Activated CD8-positive, alpha-beta T cell treated with anti-CD3 and anti-CD28 coated beads for 36 hours (primary cell): ENCODE measurements around the gene CPNE2. TPM values are rescaled to one million over a fixed set of nuclear protein-coding genes. Genes with fewer than 3 reads are reported as not detected.
A peak's percentile ranks its signal among the peaks of the same experiment; 100 is the strongest.

Source experiments
- ATAC-seq: fragments of 200-7000 bp; cut with Tn5 transposase; one replicate; pipeline ENCODE4 v1.10.0; 2021; ENCODE audit warnings: mild to moderate bottlenecking, moderate library complexity
- CTCF ChIA-PET: fragments of 350-600 bp; sonication (Branson Sonifier 250); formaldehyde crosslinking; loops from one replicate; lab custom pipeline; 2021; ENCODE audit warnings: antibody characterized with exemption; lab: Charles Lee
- POLR2A ChIA-PET: fragments of 350-600 bp; sonication (Branson Sonifier 250); formaldehyde crosslinking; loops from one replicate; lab custom pipeline; 2021; ENCODE audit warnings: antibody characterized with exemption; lab: Charles Lee
- DNase-seq: peaks from one replicate; pipeline ENCODE4 v3.0.0-alpha.2; 2020
- H3K27ac Mint-ChIP-seq: one replicate; pipeline ENCODE4 v1.8.0; 2021; ENCODE audit warnings: mild to moderate bottlenecking, mixed read lengths
- H3K27me3 Mint-ChIP-seq: one replicate; pipeline ENCODE4 v1.8.0; 2021; ENCODE audit warnings: mixed read lengths
- H3K36me3 Mint-ChIP-seq: one replicate; pipeline ENCODE4 v1.8.0; 2021; ENCODE audit warnings: low read depth, mixed read lengths
- H3K4me1 Mint-ChIP-seq: one replicate; pipeline ENCODE4 v1.8.0; 2021; ENCODE audit warnings: low read depth, mixed read lengths
- H3K4me3 Mint-ChIP-seq: one replicate; pipeline ENCODE4 v1.8.0; 2021; ENCODE audit warnings: mild to moderate bottlenecking, moderate library complexity, mixed read lengths
- H3K9me3 Mint-ChIP-seq: one replicate; pipeline ENCODE4 v1.8.0; 2021; ENCODE audit warnings: mixed read lengths
- intact Hi-C: fragments of 100-400 bp; cut with micrococcal nuclease; formaldehyde crosslinking; loops from one replicate; pipeline ENCODE4 v1.10.0; 2022
- total RNA-seq, 2 experiments: library from RNA; stranded (reverse); gene quantifications; one replicate each; pipeline ENCODE4 v1.2.3, GENCODE V29; 2021
- TF ChIP-seq, protein P1 (sequence below): fragments of 200-600 bp; IDR thresholded peaks from one replicate; pipeline ENCODE4 v1.8.0; 2022; ENCODE audit warnings: antibody characterized with exemption, mild to moderate bottlenecking

Gene CPNE2
- total RNA-seq, 2 experiments from 2014 or later, result 18.6 to 20.6 TPM

GRCh38 chr16:57087003-57087402 lies 5.4 kb upstream of the CPNE2 start:
- intact Hi-C loops, result loop anchor here (10.0 kb wide), 1 partner anchor 208 kb away; no protein-coding TSS in a partner anchor
- Mint-ChIP-seq H3K4me3 (no peak overlapping the region), H3K36me3 (peaks cover 5% of the 10 kb centered on the region), H3K9me3 (no peaks in the 10 kb centered on the region), H3K4me1 (peaks cover 18% of the 10 kb centered on the region), H3K27me3 (peaks cover 6% of the 10 kb centered on the region), H3K27ac (no peak overlapping the region)
- no peak for ATAC-seq
- POLR2A ChIA-PET, result interaction anchor here (0.6 to 1.7 kb wide), 5 partner anchors 9 to 404 kb away, joined by 3 to 6 read pairs (median 3); partner anchors contain the start of gene MT1X
- no peak for DNase-seq
- CTCF ChIA-PET, result interaction anchor here (1.7 to 10.1 kb wide), 3 partner anchors 10 to 213 kb away, joined by 4 to 114 read pairs (median 92); partner anchors contain the start of gene CPNE2
- TF ChIP-seq, protein P1, sequence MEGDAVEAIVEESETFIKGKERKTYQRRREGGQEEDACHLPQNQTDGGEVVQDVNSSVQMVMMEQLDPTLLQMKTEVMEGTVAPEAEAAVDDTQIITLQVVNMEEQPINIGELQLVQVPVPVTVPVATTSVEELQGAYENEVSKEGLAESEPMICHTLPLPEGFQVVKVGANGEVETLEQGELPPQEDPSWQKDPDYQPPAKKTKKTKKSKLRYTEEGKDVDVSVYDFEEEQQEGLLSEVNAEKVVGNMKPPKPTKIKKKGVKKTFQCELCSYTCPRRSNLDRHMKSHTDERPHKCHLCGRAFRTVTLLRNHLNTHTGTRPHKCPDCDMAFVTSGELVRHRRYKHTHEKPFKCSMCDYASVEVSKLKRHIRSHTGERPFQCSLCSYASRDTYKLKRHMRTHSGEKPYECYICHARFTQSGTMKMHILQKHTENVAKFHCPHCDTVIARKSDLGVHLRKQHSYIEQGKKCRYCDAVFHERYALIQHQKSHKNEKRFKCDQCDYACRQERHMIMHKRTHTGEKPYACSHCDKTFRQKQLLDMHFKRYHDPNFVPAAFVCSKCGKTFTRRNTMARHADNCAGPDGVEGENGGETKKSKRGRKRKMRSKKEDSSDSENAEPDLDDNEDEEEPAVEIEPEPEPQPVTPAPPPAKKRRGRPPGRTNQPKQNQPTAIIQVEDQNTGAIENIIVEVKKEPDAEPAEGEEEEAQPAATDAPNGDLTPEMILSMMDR, result no peak

- Mint-ChIP-seq H3K36me3 (no peaks in the 10 kb centered on the region), H3K9me3 (no peaks in the 10 kb centered on the region), H3K27ac (no peak overlapping the region), H3K4me3 (no peak overlapping the region), H3K4me1 (peaks cover 15% of the 10 kb centered on the region), H3K27me3 (peaks cover 11% of the 10 kb centered on the region)
- DNase-seq (no peak), ATAC-seq (no peak)
- POLR2A ChIA-PET, result no interaction called here
- CTCF ChIA-PET, result no interaction called here
- intact Hi-C loops, result loop anchor here (10.0 kb wide), 1 partner anchor 205 kb away; no protein-coding TSS in a partner anchor
- TF ChIP-seq, protein P1, result no peak
Observed at GRCh38 chr16:57089406-57089805, 3.0 kb upstream of the CPNE2 start.

- peaks cover 12% of the 10 kb centered on the region for H3K4me1 Mint-ChIP-seq
- ATAC-seq (no peak), DNase-seq (no peak)
- CTCF ChIA-PET, result interaction anchor here (0.6 to 11.5 kb wide), 8 partner anchors 9 to 127 kb away, joined by 3 to 114 read pairs (median 10); no protein-coding TSS in a partner anchor
- H3K36me3 Mint-ChIP-seq, result no peaks in the 10 kb centered on the region
- intact Hi-C loops, result no loop called here
- POLR2A ChIA-PET, result interaction anchor here (1.0 to 3.5 kb wide), 4 partner anchors 8 to 60 kb away, joined by 3 to 17 read pairs (median 4); no protein-coding TSS in a partner anchor
- no peak overlapping the region for H3K27ac Mint-ChIP-seq
- peaks cover 11% of the 10 kb centered on the region for H3K27me3 Mint-ChIP-seq
- TF ChIP-seq, protein P1, result no peak
- H3K9me3 Mint-ChIP-seq, result no peaks in the 10 kb centered on the region
- peak overlapping the region; percentile 61 for H3K4me3 Mint-ChIP-seq
Observed at GRCh38 chr16:57091200-57091974, 996 bp upstream of the CPNE2 start.

GRCh38 chr16:57092786-57093411 lies 516 bp downstream of the CPNE2 start:
- Mint-ChIP-seq H3K4me1 (peaks cover 12% of the 10 kb centered on the region), H3K36me3 (no peaks in the 10 kb centered on the region), H3K4me3 (peak overlapping the region; percentile 70), H3K9me3 (no peaks in the 10 kb centered on the region), H3K27me3 (peaks cover 11% of the 10 kb centered on the region), H3K27ac (no peak overlapping the region)
- TF ChIP-seq, protein P1, result peak; percentile 86
- intact Hi-C loops, result no loop called here
- DNase-seq, result peak; percentile 50
- ChIA-PET POLR2A (interaction anchor here (0.7 to 3.5 kb wide), 13 partner anchors 8 to 95 kb away, joined by 3 to 17 read pairs (median 4); no protein-coding TSS in a partner anchor), CTCF (interaction anchor here (0.7 to 11.5 kb wide), 23 partner anchors 10 to 128 kb away, joined by 3 to 114 read pairs (median 5); partner anchors contain the start of genes PSME3IP1 and RSPRY1)
- peak; percentile 70 for ATAC-seq
